ENCODE results near the gene EPN1. TPM values are rescaled to one million over a fixed set of nuclear protein-coding genes. Genes with fewer than 3 reads are reported as not detected.

Gene EPN1
- total RNA-seq, 2 donors from 2014 or later, result 148 to 149 TPM

DNA sequence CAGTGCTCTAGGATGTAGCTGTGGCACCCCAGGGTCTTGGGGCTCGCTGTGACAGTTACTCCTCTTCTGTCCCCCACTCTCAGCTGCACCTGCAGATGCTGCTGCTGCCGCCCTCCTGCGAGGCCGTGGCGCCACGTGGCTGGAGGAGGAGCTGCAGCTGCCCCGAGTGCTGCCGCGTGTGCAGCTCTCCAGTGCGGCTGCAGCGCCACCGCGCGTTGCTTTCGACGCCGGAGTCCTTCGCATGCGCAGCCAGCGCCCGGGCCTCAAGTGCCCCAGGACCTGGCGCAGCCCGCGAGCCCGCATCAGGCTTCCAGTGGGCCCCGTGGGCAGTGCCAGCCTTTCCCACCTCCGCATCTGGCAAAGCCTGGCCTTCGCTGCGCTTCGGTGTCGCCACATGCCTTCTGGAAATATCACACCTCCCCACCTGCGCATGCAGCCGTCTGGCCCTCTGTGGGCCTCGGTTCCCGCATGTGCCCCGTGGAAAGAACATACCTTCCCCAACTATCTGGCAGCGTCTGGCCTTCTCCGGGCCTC is 34.9 kb upstream of the EPN1 start:
- peak overlapping the region; percentile 55 for H3K9ac ChIP-seq (ENCODE audit: extremely low read depth, low read length, poor library complexity, severe bottlenecking)
- peak; percentile 87 for DNase-seq
- peaks cover 7% of the 10 kb centered on the region for H3K36me3 ChIP-seq (ENCODE audit: control insufficient read depth, insufficient read depth, low read length)
- H3K4me3 Mint-ChIP-seq, result peak overlapping the region; percentile 90
- no peaks in the 10 kb centered on the region for H3K27me3 ChIP-seq (ENCODE audit: control insufficient read depth, insufficient read depth, low read length, poor library complexity, severe bottlenecking)
- H3K9me3 Mint-ChIP-seq, result peaks cover 5% of the 10 kb centered on the region
- peak overlapping the region; percentile 3 for H3K27ac ChIP-seq (ENCODE audit: low read depth, low read length)
- H3K36me3 Mint-ChIP-seq (ENCODE audit: low read depth), result peaks cover 21% of the 10 kb centered on the region
- WGBS, 2 experiments (ENCODE audit: insufficient coverage in 1 of 2, insufficient read length in 1 of 2), result 81 to 85% methylated on average over 19 to 38 of the region's 38 CpGs
- peak overlapping the region; percentile 71 for H3K4me3 ChIP-seq (ENCODE audit: low read length)
- TF ChIP-seq, protein P1, sequence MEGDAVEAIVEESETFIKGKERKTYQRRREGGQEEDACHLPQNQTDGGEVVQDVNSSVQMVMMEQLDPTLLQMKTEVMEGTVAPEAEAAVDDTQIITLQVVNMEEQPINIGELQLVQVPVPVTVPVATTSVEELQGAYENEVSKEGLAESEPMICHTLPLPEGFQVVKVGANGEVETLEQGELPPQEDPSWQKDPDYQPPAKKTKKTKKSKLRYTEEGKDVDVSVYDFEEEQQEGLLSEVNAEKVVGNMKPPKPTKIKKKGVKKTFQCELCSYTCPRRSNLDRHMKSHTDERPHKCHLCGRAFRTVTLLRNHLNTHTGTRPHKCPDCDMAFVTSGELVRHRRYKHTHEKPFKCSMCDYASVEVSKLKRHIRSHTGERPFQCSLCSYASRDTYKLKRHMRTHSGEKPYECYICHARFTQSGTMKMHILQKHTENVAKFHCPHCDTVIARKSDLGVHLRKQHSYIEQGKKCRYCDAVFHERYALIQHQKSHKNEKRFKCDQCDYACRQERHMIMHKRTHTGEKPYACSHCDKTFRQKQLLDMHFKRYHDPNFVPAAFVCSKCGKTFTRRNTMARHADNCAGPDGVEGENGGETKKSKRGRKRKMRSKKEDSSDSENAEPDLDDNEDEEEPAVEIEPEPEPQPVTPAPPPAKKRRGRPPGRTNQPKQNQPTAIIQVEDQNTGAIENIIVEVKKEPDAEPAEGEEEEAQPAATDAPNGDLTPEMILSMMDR (conservative IDR thresholded peaks at IDR 0.05), result no peak
- no peaks in the 10 kb centered on the region for H3K9me3 ChIP-seq (ENCODE audit: control insufficient read depth, low read length)
- no peaks in the 10 kb centered on the region for H3K27me3 Mint-ChIP-seq (ENCODE audit: insufficient read depth)
- peaks cover 7% of the 10 kb centered on the region for H3K4me1 ChIP-seq (ENCODE audit: control insufficient read depth, insufficient read depth, low read length)
- H3K27ac Mint-ChIP-seq, result peak overlapping the region; percentile 83
- H3K4me1 Mint-ChIP-seq, result peaks cover 27% of the 10 kb centered on the region

GRCh38 chr19:55640577-55641425 is 34.2 kb upstream of the EPN1 start, which contains the start of gene ZNF580:
Gene ZNF580, plus strand, starts transcription at chr19:55641002. Its CDS starts 1,507 bp downstream, at chr19:55642509.
- H3K9me3 ChIP-seq (ENCODE audit: control insufficient read depth, low read length), result no peaks in the 10 kb centered on the region
- H3K9ac ChIP-seq (ENCODE audit: extremely low read depth, low read length, poor library complexity, severe bottlenecking), result peak within 1 kb of the TSS; percentile 55
- peak within 1 kb of the TSS; percentile 92 for H3K4me3 ChIP-seq (ENCODE audit: low read length)
- H3K4me1 Mint-ChIP-seq, result peaks cover 21% of the 10 kb centered on the region
- no peaks in the 10 kb centered on the region for H3K27me3 Mint-ChIP-seq (ENCODE audit: insufficient read depth)
- H3K4me1 ChIP-seq (ENCODE audit: control insufficient read depth, insufficient read depth, low read length), result peaks cover 7% of the 10 kb centered on the region
- peaks cover 28% of the 10 kb centered on the region for H3K36me3 Mint-ChIP-seq (ENCODE audit: low read depth)
- H3K27ac Mint-ChIP-seq, result peak within 1 kb of the TSS; percentile 83
- peaks cover 14% of the 10 kb centered on the region for H3K36me3 ChIP-seq (ENCODE audit: control insufficient read depth, insufficient read depth, low read length)
- peak; percentile 86 for DNase-seq
- TF ChIP-seq, protein P1 (conservative IDR thresholded peaks at IDR 0.05), result no peak
- H3K4me3 Mint-ChIP-seq, result peak within 1 kb of the TSS; percentile 90
- 3 to 7% methylated on average over 16 to 89 of the region's 89 CpGs for WGBS, 2 experiments (ENCODE audit: insufficient coverage in 1 of 2, insufficient read length in 1 of 2)
- H3K9me3 Mint-ChIP-seq, result peaks cover 5% of the 10 kb centered on the region
- H3K27ac ChIP-seq (ENCODE audit: low read depth, low read length), result peak within 1 kb of the TSS; percentile 3
- no peaks in the 10 kb centered on the region for H3K27me3 ChIP-seq (ENCODE audit: control insufficient read depth, insufficient read depth, low read length, poor library complexity, severe bottlenecking)

GRCh38 chr19:55641426-55642152 is 33.4 kb upstream of the EPN1 start:
- peaks cover 29% of the 10 kb centered on the region for H3K36me3 Mint-ChIP-seq (ENCODE audit: low read depth)
- peaks cover 5% of the 10 kb centered on the region for H3K9me3 Mint-ChIP-seq
- TF ChIP-seq, protein P1 (conservative IDR thresholded peaks at IDR 0.05), result no peak
- no peak for DNase-seq
- whole genome bisulfite sequencing, 2 experiments (ENCODE audit: insufficient coverage in 1 of 2, insufficient read length in 1 of 2), result 1 to 7% methylated on average over 9 to 25 of the region's 25 CpGs
- no peaks in the 10 kb centered on the region for H3K27me3 ChIP-seq (ENCODE audit: control insufficient read depth, insufficient read depth, low read length, poor library complexity, severe bottlenecking)
- H3K27ac ChIP-seq (ENCODE audit: low read depth, low read length), result peak overlapping the region; percentile 3
- H3K4me3 ChIP-seq (ENCODE audit: low read length), result peak overlapping the region; percentile 92
- H3K27me3 Mint-ChIP-seq (ENCODE audit: insufficient read depth), result no peaks in the 10 kb centered on the region
- peak overlapping the region; percentile 90 for H3K4me3 Mint-ChIP-seq
- H3K36me3 ChIP-seq (ENCODE audit: control insufficient read depth, insufficient read depth, low read length), result peaks cover 14% of the 10 kb centered on the region
- peak overlapping the region; percentile 55 for H3K9ac ChIP-seq (ENCODE audit: extremely low read depth, low read length, poor library complexity, severe bottlenecking)
- H3K9me3 ChIP-seq (ENCODE audit: control insufficient read depth, low read length), result no peaks in the 10 kb centered on the region
- H3K4me1 ChIP-seq (ENCODE audit: control insufficient read depth, insufficient read depth, low read length), result peaks cover 7% of the 10 kb centered on the region
- peaks cover 13% of the 10 kb centered on the region for H3K4me1 Mint-ChIP-seq
- H3K27ac Mint-ChIP-seq, result peak overlapping the region; percentile 65
